GM21526 (cell line): ENCODE data around the gene SMYD4.
A peak's percentile ranks its signal among the peaks of the same experiment; 100 is the strongest.
"Not testable (repeated sequence)": the region's sequence is repeated elsewhere in the genome, so short reads cannot be mapped to it uniquely, and the experiment has no call there.

Experiments
- ATAC-seq: cut with Tn5 transposase; IDR thresholded peaks from one replicate; pipeline ENCODE4 v1.9.1; 2021; ENCODE audit warnings: moderate library complexity; ENCODE audit not compliant: unreplicated experiment, low FRiP score

SMYD4 gene, protein sequence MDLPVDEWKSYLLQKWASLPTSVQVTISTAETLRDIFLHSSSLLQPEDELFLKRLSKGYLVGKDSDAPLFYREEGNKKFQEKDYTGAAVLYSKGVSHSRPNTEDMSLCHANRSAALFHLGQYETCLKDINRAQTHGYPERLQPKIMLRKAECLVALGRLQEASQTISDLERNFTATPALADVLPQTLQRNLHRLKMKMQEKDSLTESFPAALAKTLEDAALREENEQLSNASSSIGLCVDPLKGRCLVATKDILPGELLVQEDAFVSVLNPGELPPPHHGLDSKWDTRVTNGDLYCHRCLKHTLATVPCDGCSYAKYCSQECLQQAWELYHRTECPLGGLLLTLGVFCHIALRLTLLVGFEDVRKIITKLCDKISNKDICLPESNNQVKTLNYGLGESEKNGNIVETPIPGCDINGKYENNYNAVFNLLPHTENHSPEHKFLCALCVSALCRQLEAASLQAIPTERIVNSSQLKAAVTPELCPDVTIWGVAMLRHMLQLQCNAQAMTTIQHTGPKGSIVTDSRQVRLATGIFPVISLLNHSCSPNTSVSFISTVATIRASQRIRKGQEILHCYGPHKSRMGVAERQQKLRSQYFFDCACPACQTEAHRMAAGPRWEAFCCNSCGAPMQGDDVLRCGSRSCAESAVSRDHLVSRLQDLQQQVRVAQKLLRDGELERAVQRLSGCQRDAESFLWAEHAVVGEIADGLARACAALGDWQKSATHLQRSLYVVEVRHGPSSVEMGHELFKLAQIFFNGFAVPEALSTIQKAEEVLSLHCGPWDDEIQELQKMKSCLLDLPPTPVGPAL

DNA sequence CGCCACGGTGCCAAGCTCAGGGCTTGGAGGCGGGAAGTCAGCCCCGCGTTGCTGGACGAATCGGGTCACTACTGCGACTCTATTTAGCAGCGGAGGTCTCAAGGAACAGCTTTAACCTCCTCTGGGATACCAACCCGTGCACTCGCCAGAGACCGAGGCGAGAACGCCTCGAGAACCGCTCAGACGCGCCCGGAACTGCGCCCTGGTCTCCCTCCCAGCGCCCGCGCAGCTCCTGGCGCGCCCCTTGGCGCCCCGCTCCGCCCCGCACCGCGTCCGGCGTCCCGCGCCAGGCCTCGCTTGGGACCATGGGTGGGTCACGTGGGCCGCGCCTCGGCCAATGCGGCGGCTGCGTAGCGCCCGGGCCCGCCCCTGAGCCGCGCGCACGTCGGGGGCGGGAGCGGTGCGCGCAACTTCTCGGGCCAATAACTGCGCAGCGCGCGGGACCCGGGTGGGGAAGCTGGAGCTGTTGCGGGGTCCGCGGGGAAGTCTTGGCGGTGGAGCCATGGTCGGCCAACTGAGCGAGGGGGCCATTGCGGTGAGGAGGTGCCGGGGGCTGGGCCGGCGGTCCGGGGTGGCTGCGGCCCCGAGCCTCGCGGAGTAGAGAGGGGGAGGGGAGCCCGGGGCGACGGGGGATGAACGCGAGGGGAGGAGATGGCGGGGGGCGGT lies at the start of gene SMYD4, which contains the start of gene RPA1:
Gene SMYD4, minus strand, starts transcription at position 311 of the 666 bp plus-strand sequence. CDS start 1,908 bp downstream, outside the sequence.
Gene RPA1, plus strand, starts transcription at position 414 of the 666 bp plus-strand sequence. Its CDS starts 89 bp downstream, at position 503.
- ATAC-seq: peak; percentile 72

DNA sequence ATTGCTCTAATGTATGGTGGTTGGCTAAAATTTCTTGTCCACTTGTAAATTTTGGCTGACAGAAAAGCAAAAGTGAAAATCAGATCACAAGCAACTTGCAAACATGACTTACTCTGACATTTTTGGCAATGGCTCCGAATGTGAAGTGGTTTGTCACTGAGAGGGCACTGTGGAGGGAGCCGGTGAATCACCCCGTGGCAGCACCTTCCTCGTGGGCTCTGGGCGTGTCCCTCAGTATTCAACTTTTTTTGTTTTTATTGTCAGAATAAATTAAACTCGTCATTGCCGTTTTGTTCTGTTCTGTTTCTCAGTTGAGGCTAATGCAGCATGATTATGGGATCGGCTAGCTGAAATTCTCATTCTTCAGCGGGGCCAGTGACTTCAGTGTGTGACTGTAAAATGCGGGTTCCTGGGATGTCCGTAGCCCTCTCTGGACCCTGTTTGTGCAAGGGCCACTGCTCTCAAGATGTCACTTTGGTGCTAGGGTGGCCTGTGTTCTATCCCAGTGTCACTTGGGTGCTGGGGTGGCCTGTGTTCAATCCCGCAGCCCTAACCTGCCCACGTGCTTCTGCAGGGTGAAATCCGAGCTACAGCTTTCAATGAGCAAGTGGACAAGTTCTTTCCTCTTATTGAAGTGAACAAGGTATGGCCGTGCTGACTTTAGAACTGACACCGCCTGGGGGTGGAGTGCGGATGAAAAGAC lies 48.9 kb upstream of the SMYD4 start:
- ATAC-seq: no peak

DNA sequence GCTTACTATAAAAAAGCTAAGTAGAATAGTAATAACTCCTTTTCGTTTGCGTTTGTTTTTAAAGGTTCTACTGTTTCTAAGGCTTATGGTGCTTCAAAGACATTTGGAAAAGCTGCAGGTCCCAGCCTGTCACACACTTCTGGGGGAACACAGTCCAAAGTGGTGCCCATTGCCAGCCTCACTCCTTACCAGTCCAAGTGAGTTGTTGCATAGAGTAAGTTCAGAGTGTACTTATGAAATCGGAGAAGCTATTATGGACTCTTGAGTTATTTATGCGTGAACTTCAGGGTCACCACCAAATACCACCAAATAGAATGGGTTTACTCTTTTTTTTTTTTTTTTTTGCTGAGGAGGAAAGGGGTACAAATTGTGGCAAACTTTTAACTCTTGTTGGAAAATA lies 45.9 kb upstream of the SMYD4 start:
- ATAC-seq: no peak

DNA sequence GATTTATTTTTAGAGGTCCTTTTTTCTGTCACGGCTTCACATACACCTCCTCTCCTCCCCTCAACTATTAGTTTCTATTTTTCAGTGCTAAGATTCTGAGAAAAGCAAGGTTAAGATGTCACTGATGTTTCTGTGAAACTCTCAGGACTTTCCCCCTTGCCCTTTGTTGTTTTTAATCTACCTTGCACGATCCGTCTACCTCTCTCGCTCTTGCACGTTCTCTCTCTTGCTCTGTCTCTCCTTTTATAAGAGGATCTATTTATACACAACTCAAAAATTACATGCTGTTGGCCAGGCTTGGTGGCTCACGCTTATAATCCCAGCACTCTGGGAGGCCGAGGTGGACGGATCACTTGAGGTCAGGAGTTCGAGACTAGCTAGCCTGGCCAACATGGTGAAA lies 43.7 kb upstream of the SMYD4 start:
- no peak for ATAC-seq

DNA sequence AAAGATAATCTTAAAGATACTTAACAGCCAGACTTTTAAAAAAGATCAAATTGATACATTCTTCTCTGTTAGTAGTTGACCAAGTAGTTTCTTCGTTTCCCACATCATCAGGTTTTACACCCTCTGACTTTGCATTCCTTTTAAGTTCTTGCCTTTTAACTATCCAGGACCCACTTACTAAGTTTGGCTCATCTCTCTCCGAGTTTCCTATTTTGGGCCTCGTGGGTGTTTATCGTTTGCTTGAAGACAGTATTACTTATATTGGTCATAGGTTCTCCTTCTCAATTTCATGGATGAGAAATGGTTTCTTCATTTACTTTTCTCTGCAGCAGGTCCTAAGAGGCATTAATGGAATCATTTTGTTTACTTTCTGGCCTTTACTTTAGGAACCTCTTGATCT lies 43.3 kb upstream of the SMYD4 start:
- no peak for ATAC-seq

DNA sequence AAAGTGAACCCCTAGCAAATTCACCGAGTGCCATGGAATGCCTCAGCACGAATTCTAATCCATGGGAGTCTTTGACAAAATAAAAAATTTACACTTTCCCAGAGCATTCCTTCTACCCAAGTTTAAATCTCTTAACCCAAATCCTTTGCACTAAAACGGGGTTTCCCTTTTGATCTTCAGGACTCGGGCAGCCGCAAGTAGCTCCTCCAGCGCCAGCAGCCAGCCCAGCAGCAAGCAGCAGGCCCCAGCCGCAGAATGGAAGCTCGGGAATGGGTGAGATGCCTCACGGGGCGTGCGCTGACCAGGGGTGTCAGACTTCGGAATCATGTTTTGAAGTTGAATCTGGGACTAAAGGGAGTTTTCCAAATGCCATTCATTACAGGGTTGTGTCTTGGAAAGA lies 42.6 kb upstream of the SMYD4 start:
- ATAC-seq: no peak

DNA sequence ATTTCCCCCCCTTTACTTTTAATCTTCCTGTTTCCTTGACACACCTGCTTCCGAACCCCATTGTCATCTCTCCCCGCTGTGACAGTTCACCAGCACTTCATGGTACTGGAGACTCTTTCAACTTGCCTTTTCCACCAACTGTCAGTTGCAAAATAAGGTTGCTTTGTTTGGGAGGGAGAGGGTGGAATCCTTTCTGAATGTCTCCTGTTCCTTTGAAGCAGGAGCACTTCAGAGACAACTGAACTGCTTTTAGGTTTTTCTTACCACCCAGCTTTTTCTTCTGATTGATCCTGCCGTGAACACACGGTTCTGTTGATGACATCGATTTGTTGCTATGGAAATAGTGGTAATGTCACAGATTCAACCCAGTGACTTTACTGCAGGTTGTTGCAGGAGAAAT lies 42.1 kb upstream of the SMYD4 start:
- no peak for ATAC-seq

DNA sequence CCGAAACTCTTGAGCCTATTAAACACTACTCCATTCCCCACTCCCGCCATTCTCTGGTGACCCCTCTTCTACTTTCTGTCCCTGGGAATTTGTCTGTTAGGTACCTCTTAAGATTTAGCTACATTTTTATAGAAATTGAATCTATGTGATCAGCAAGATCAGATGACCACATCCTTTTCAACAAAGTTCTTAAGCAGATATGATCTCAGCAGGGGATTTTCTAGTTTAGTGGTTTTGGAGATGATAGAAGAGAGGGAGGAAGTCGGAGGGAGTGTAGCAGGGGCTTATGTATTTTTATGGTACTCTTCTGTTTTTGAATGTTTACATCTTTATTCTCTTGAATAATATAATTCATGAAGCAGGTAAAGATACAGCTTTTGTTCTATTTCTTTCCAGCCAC lies 40.9 kb upstream of the SMYD4 start:
- ATAC-seq: no peak

DNA sequence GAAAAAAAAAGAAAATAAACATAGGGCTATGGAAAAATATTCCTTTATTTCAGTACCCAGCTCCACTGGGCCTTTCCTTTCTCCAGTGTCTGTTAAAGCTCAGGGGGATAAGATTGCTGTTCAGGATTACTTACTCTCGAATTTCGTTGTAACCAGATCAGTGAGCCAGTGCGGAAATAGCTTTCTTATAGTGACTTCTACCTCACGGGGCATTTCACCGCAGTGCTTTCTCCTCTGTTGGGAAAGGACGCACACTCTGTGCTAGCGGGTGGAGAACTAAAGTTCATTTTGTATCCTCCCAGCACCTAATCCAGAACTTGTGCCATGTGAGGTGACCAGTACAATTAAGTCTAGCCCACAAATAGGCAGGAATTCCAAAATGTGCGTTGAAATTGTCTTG lies 38.4 kb upstream of the SMYD4 start:
- no peak for ATAC-seq

DNA sequence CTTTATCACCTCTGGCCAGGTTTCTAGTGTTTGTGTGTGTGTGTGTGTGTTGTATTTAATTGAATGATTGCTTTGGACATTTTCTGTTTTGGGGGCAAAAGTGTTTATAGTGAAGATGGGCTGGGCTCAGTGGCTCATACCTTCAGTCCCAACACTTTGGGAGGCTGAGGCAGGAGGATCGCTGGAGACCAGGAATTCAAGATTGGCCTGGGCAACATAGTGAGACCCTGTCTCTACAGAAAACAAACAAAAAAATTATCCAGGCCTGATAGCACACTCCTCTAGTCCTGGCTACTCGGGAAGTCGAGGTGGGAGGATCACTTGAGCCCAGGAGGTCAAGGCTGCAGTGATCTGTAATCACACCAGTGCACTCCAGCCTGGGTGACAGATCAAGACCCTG lies 37.6 kb upstream of the SMYD4 start:
- no peak for ATAC-seq

DNA sequence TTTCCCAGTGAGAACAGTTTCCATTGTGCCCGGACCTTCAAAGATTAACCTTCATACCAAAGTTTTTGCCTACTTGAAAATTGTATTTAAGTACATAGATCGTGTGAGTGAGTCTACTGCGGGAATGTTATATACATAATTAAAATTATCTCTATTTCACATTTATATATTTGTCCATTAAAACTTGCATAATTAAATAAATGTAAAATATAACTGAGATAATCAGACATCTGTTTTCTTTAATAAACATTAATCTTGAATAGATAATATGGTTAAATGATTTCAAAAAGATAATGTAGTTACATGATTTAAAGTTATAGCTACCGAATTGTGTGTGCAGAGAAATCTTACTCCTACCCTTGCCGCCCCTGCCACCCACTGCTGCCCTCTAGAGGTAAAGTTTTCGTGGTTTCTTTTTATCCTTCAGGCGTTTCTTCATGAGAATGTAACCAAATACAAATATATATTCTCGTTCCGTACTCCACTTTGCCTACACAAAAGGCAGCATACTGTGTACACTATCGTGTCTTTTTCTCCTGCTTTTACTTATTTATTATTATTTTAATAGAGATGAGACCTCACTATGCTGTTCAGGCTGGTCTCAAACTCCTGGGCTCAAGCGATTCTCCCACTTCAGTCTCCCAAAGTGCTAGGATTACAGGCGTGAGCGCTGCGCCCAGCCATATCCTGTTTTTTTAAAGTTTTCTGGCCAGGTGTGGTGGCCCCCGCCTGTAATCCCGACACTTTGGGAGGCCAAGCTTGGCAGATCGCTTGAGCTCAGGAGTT lies 35.7 kb upstream of the SMYD4 start:
- no peak for ATAC-seq

DNA sequence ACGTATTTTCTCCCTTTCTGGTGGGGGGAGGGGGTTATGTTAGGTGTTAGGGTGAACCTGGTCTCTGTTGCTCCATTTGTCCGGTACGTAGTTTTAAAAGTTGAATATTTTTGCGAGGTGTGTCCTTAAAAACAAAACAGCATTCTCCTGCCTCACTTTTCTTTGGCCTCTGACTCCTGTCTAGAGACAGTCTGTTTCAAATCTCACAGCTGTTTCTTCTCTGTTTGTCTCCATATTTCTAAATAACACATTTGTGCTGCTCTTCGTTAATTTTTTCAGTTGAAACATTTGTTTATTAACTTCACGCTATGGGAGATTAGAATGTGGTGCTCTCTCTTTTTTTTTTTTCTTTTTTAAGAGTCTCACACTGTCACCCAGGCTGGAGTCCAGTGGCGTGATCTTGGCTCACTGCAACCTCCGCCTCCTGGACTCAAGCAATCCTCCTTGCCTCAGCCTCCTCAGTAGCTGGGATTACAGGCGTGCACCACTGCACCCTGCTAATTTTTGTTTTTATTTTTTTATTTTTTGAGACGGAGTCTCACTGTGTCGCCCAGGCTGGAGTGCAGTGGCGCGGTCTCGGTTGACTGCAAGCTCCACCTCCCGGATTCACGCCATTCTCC lies 31.8 kb upstream of the SMYD4 start:
- no peak for ATAC-seq

DNA sequence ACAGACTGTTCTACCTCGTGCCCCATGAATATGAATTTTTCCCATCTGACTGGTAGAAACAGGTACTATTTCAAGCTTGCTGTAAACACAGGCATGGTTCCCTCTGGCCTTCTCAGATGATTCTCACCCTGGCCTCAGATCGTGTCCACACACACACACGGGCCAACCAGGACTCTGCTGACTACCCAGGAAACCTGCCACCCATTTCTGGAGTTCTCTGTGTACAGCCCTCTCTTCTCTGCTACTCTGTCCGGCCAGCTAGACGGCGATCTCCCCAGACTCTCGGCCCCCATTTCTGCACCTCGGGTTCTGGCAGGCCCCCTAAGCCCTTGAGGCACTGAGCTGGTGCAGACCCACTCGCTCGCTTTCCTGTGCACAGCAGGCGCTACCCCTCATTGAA lies 31.3 kb upstream of the SMYD4 start:
- no peak for ATAC-seq

DNA sequence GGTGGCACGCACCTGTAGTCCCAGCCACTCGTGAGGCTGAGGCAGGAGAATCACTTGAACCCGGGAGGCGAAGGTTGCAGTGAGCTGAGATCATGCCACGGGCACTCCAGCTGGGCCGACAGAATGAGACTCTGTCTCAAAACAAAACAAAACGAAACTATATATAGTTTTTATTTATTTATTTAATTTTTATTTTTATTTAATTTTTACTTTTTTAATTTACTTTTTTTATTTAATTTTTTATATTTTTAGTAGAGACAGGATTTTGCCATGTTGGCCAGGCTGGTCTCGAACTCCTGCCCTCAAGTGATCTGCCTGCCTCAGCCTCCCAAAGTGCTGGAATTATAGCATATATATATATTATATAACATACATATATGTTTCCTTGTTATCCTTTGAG lies 26.8 kb upstream of the SMYD4 start:
- not testable (repeated sequence) for ATAC-seq

DNA sequence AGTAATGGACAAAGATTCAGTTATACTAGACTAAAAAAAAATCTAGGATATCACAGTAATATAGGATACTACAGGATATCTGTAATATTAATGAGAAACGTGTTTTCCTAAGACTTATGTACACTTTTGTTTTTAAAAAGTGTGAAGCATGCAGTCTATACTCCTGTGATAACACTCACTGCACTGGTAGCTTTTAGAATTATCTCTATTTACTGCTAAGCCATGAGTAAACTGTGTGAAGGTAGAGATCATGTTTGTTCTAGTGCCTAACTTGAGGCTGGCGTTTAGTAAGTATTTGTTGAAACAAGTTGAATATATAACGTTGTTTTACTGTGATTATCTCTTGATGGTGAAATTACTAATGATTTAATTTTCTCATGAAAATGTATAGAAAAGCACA lies 24.0 kb upstream of the SMYD4 start:
- ATAC-seq: no peak

DNA sequence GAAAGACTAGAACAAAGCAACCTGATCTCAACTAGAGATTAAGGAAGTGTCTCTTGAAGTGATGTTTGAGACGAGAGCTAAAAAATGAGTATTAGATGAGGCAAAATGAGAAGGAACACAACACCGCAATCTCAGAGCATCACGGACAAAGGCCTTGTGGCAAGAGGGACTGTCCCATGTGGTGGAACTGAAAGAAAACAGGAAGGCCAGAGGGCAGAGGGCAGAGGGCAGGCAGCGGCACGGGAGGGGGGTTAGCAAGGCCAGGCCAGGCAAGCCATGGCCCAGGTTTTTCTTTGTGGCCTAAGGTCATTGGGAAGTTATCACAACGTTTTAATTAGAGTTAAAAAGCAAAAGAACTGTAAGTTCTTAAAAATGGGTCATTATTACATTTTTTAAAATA lies 22.6 kb upstream of the SMYD4 start:
- ATAC-seq: no peak

DNA sequence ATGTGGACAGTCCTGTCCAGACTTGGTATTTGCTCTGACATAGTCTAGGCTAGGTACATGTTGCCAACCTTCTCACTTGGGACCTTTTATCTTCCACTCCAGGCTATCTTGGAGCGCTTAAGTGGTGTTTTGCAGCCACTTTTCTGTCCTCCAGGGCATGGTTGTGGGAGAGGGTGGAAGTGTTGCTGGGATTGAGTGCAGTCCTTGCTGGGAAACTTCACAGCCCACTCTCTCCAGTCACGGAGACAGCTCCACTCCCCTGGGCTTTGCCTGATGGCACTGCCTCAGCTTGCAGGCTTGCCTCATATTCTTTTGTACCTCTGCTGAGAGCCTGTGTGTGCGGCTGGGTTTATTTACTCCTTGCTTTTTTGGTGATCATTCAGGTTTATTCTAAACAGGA lies 17.5 kb upstream of the SMYD4 start:
- no peak for ATAC-seq

DNA sequence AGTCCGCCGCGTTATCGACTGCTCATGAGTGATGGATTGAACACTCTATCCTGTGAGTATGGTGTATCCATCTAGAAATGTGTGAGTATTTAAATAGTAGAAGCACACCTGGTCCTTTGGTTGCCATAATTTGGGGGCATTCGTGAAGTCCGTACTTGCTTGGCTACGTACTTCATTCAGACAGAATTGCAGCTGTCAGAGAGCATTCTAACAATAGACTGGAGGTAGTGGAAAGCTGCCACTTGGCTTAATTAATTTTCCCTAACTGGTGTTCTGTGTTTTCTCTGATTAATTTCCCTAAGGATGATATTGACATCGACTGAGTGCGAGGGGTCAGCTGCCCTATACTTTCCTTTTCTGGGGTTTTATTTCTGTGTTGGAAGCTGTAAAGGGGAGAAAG lies 14.2 kb upstream of the SMYD4 start:
- ATAC-seq: no peak

DNA sequence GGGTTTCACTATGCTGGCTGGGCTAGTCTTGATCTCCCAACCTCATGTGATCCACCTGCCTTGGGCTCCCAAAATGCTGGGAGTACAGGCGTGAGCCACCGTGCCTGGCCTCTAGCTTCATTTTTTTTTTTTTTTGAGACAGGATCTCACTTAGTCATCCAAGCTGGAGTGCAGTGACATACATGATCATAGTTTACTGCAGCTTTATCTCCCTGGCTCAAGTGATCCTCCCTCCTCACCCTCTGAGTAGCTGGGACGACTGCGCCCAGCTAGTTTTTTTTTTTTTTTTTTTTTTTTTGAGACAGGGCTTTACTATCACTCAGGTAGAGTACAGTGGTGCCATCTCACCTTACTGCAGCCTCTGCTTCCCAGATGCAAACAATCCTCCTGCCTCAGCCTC lies 9.8 kb upstream of the SMYD4 start:
- ATAC-seq: no peak
